ENCODE data around the gene PEPD.

The PEPD gene

DNA sequence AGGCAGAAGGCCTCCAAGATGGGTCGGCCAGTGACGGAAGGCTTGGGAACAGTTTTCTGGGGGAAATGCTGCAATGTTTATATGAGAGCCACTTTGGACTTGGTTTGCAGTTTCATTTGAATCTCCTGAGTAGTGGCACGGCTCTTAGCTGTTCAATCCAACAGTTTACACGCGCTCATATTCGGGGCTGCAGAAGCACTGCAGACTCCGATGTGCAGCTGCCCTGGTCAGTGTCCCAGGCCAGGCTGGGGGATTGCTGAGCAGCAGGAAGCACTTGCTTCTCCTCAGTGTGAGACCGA, 116.4 kb downstream of the PEPD start:
- DNase-seq = no peak

DNA sequence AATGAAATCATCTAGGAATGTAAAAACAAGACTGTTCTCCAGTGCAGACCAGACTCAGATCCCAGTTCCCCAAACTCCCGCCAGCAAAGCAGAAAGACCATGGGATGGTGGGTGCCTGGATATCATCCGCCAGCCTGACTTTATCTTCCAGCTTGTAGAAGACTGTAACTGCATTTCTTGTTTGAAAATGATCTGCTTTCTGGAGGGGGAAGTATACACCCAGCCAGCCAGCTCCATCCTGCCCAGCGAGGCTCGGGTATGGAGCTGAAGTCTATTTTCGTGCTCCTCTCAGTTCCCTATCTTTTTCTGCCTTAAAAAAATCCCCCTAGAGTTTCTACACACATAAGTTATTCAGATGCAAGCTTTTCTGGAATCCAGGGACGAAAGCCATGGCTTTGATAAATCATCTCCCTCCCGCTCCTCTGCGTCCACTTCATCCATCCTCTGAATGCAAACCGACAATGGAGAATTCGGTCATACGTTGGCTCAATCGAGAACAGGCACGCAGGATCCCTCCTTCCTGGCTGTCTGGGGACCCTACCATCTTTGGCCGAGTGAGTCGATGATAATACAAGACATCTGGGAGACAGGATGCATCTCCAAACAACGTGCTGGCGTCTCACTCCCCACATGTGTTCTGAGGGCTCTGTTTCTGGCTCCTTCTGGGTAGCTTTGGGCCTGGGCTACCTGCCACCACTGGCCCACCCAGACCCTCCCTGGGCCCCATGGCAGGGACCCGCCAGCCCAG, 116.9 kb downstream of the PEPD start:
- DNase-seq = peak; percentile 23

GRCh38 chr19:33403973-33404304, 117.7 kb downstream of the PEPD start:
- no peak for DNase-seq

GRCh38 chr19:33403221-33403972, 118.2 kb downstream of the PEPD start:
- DNase-seq = no peak

DNA sequence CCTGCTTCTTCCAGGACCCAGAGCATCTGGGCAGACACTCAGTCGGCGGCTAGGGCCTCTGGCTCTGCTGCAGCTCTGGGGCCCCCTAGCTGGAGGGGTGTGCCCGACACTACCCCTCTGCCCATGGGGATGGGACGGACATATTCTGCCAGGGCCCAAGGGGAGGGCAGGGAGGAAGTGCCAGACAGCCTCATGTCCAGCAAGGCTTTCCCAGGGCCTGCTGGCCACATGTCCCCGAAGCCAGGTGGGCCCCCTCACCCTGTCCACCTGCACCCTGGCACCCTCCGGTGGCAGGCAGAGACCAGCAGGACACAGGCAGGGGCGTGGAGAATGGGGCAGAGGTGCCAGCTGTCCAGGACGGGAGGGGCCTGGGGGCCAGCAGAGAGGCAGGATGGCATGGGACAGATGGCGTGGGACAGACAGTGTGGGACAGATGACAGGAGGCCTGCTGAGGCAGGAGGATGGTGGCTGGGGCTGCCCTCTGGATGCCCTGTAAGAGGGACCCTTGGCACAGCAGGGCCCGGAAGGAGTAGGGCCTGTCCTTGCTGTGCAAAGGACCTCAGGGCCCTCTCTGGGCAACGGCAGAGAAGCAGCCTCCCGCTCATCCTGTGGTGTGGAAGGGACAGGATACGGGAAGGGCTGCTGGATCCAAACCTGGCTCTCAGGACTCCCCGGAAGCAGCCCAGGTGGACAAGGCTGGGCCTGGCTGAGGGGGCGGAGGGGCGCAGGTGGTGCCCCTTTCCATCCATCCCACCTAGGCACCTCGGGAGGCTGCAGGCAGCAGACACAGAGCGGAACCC, 119.0 kb downstream of the PEPD start:
- no peak for DNase-seq

GRCh38 chr19:33401683-33402420, 119.7 kb downstream of the PEPD start:
- DNase-seq = no peak

- no peak for DNase-seq
Observed at GRCh38 chr19:33400856-33401682, 120.5 kb downstream of the PEPD start.

GRCh38 chr19:33399745-33400681, 121.6 kb downstream of the PEPD start:
- DNase-seq = no peak

DNA sequence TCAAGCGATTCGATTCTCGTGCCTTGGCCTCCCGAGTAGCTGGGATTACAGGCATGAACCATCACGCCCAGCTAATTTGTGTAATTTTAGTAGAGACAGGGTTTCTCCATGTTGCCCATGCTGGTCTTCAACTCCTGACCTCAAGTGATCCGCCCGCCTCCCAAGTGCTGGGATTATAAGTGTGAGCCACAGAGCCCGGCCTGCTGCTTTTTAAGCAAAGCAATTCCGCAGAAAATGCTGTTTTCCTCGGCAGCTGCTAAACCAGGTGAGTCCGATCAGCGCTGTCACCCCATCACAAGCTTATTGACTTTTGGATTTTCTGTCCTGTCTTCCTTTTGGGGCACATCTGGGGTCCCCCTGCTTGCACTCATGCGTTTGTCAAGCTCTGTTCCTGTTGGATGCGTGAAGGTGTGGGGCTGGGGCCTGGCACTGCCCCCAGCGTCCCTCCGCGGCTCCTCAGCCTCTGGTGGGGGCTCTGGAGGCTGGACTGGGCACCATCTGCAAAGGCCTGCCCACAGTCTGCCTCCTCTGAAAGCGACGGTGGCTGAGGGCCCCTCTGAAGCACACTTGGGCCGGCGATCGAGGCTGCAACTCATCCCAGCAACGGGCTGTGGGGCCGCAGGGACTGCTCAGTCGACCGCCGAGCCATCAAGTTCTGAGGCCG, 122.4 kb downstream of the PEPD start:
- DNase-seq = no peak

- no peak for DNase-seq
Observed at GRCh38 chr19:33398361-33399060, 123.1 kb downstream of the PEPD start.

GRCh38 chr19:33397536-33398360, 123.8 kb downstream of the PEPD start:
- DNase-seq = no peak

- DNase-seq = no peak
Observed at GRCh38 chr19:33396701-33397535, 124.7 kb downstream of the PEPD start.

- no peak for DNase-seq
Observed at GRCh38 chr19:33395561-33396550, 125.7 kb downstream of the PEPD start.

GRCh38 chr19:33394723-33395560, 126.6 kb downstream of the PEPD start:
- no peak for DNase-seq

DNA sequence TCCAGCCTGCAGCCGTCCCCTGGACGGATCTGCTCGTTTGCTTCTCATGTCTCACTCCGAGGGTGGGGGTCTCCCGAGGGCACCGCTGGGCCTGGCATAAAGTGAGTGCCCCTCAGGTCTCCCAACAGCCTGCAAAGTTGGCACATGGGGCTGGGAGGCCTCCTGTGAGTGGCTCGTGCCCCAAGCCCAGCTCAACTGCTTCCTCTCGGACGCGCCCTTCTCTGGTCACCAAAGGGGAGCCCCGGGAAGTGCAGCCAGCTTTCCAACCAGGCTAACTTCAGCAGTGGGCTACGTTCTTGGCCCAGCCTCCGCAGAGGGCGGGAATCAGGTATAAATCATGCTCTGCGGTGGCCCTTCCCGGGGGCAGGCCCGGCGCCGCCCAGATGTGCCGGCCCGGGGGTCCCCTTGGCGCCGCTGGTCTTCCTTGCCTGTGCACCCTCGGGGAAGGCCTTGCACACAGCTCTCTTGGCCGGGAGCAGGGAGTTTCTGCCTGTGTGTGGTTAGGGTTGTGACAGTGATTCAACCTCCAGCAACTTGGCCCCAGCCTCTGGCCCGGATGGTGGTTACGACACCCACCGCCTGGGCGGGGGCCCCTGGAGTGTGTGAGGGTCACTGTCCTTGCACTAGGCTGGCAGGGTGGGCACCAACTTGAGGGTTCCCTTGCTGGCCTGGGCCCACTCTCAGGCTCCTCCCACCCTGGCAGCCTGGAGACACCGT, 127.4 kb downstream of the PEPD start:
- peak; percentile 61 for DNase-seq

All from inflammatory macrophage treated with lipopolysaccharide for 4 hours (primary cell).